H1 (cell line): Measurements from ENCODE around the gene TEK. TPM values are rescaled to one million over a fixed set of nuclear protein-coding genes. Genes with fewer than 3 reads are reported as not detected.

Source experiments
- CTCF ChIA-PET: fragments of 300-600 bp; sonication (Branson Sonifier 250); formaldehyde crosslinking; loops from one replicate; lab custom pipeline; 2021; ENCODE audit not compliant: partially characterized antibody; lab: Charles Lee
- POLR2A ChIA-PET: fragments of 300-600 bp; sonication (Branson Sonifier 250); formaldehyde crosslinking; loops from one replicate; lab custom pipeline; 2021; ENCODE audit warnings: inconsistent platforms; ENCODE audit not compliant: partially characterized antibody; lab: Charles Lee
- DNase-seq, 2 experiments: peaks; one replicate each; pipeline versions ENCODE4 v3.0.0 to v3.0.0-alpha.2; 2010 to 2022; ENCODE audit warnings: low spot score in 2 of 2, low read depth in 1 of 2, mixed read lengths in 1 of 2
- FAIRE-seq: peaks from 2 replicates; lab custom pipeline; 2011; peaks lifted over from hg19 to GRCh38; lab: Jason Lieb, UNC
- H2AFZ ChIP-seq: 2 replicates; pipeline ENCODE4 v1.8.1; 2012; ENCODE audit warnings: low read length, inconsistent platforms
- H2AK5ac ChIP-seq: 2 replicates; pipeline ENCODE4 v1.6.1; 2013; ENCODE audit warnings: low read depth, low read length
- H2BK120ac ChIP-seq: replicated peaks from 2 replicates; pipeline ENCODE3; 2013; ENCODE audit warnings: low read depth, low read length, inconsistent platforms
- H2BK12ac ChIP-seq: 2 replicates; pipeline ENCODE4 v1.6.1; 2013; ENCODE audit warnings: low read depth, low read length
- H2BK15ac ChIP-seq: 2 replicates; pipeline ENCODE4 v1.6.1; 2013; ENCODE audit warnings: low read length
- H2BK20ac ChIP-seq: 2 replicates; pipeline ENCODE4 v1.6.1; 2013; ENCODE audit warnings: low read length
- H2BK5ac ChIP-seq: 2 replicates; pipeline ENCODE4 v1.6.1; 2013; ENCODE audit warnings: low read depth, low read length
- H3K14ac ChIP-seq: 2 replicates; pipeline ENCODE4 v1.6.1; 2013; ENCODE audit warnings: inconsistent platforms; ENCODE audit not compliant: insufficient read length
- H3K18ac ChIP-seq: 2 replicates; pipeline ENCODE4 v1.6.1; 2013; ENCODE audit warnings: low read length; ENCODE audit errors: extremely low read depth
- H3K23ac ChIP-seq: 2 replicates; pipeline ENCODE4 v1.6.1; 2013; ENCODE audit warnings: inconsistent platforms; ENCODE audit not compliant: insufficient read length
- H3K23me2 ChIP-seq: 2 replicates; pipeline ENCODE4 v1.6.1; 2013; ENCODE audit warnings: low read depth, low read length
- H3K27ac ChIP-seq: 2 replicates; pipeline ENCODE4 v1.6.1; 2011; ENCODE audit warnings: low read depth, low read length, inconsistent platforms
- H3K27me3 ChIP-seq, 4 experiments: replicated peaks in 1 of 4; 1 replicate in 1 of 4; 2 replicates in 3 of 4; pipeline versions ENCODE4 v1.6.1 to v1.8.1; 2011 to 2013; ENCODE audit warnings: low read length in 3 of 4, mild to moderate bottlenecking in 3 of 4, inconsistent platforms in 2 of 4, mixed read lengths in 2 of 4, moderate library complexity in 1 of 4; ENCODE audit not compliant: control insufficient read depth in 3 of 4, insufficient read depth in 3 of 4; ENCODE audit errors: extremely low read depth in 1 of 4
- H3K36me3 ChIP-seq, 4 experiments: 2 replicates each; pipeline versions ENCODE4 v1.6.1 to v1.8.1; 2011 to 2013; ENCODE audit warnings: mild to moderate bottlenecking in 4 of 4, low read length in 3 of 4, moderate library complexity in 2 of 4, control low read depth in 1 of 4, inconsistent platforms in 1 of 4; ENCODE audit not compliant: insufficient read depth in 4 of 4, control insufficient read depth in 2 of 4
- H3K4ac ChIP-seq: replicated peaks from 2 replicates; pipeline ENCODE3; 2013; ENCODE audit warnings: low read length, low read depth, mixed read lengths, inconsistent platforms; ENCODE audit not compliant: insufficient read length
- H3K4me1 ChIP-seq, 4 experiments: replicated peaks in 1 of 4; 1 replicate in 1 of 4; 2 replicates in 3 of 4; pipeline versions ENCODE4 v1.6.1 to v1.8.1; 2011 to 2013; ENCODE audit warnings: low read length in 3 of 4, inconsistent platforms in 2 of 4, mixed read lengths in 1 of 4; ENCODE audit not compliant: insufficient read depth in 4 of 4, control insufficient read depth in 3 of 4
- H3K4me2 ChIP-seq, 2 experiments: 2 replicates each; pipeline versions ENCODE4 v1.6.1 to v1.8.1; 2011 to 2013; ENCODE audit warnings: low read depth in 2 of 2, low read length in 2 of 2, control low read depth in 1 of 2, inconsistent platforms in 1 of 2, mild to moderate bottlenecking in 1 of 2; ENCODE audit not compliant: insufficient read depth in 1 of 2
- H3K4me3 ChIP-seq, 4 experiments: fragments of 200-600, 300-600 bp in 1 of 4; sonication (generic), shearing (Covaris generic), sonication (Bioruptor Twin) in 1 of 4; 2 replicates each; pipeline versions ENCODE4 v1.5.1 to v1.8.1; 2011 to 2016; ENCODE audit warnings: low read length in 4 of 4, low read depth in 3 of 4, control low read depth in 2 of 4, inconsistent platforms in 2 of 4, mild to moderate bottlenecking in 2 of 4, mixed read lengths in 1 of 4, moderate library complexity in 1 of 4; ENCODE audit not compliant: insufficient read depth in 2 of 4; ENCODE audit errors: extremely low read depth in 1 of 4
- H3K56ac ChIP-seq: replicated peaks from 2 replicates; pipeline ENCODE3; 2013; ENCODE audit warnings: low read depth, mild to moderate bottlenecking, mixed read lengths, low read length, inconsistent platforms; ENCODE audit not compliant: insufficient read length
- H3K79me1 ChIP-seq: 2 replicates; pipeline ENCODE4 v1.6.1; 2013; ENCODE audit warnings: low read depth, low read length, control low read depth
- H3K79me2 ChIP-seq, 2 experiments: 2 replicates each; pipeline versions ENCODE4 v1.6.1 to v1.8.1; 2012 to 2013; ENCODE audit warnings: low read length in 2 of 2, mild to moderate bottlenecking in 2 of 2, inconsistent platforms in 1 of 2; ENCODE audit not compliant: insufficient read depth in 2 of 2, control insufficient read depth in 1 of 2
- H3K9ac ChIP-seq, 4 experiments: replicated peaks in 1 of 4; 1 replicate in 1 of 4; 2 replicates in 3 of 4; pipeline versions ENCODE4 v1.6.1 to v1.8.1; 2011 to 2013; ENCODE audit warnings: low read depth in 3 of 4, low read length in 3 of 4, control low read depth in 2 of 4, mild to moderate bottlenecking in 2 of 4, moderate library complexity in 2 of 4, inconsistent platforms in 1 of 4; ENCODE audit errors: extremely low read depth in 1 of 4
- H3K9me3 ChIP-seq, 2 experiments: 2 replicates each; pipeline versions ENCODE4 v1.6.1 to v1.8.1; 2012 to 2013; ENCODE audit warnings: mild to moderate bottlenecking in 2 of 2, moderate library complexity in 2 of 2, control low read depth in 1 of 2, inconsistent platforms in 1 of 2, low read depth in 1 of 2, low read length in 1 of 2, mixed read lengths in 1 of 2; ENCODE audit not compliant: insufficient read depth in 2 of 2
- H4K20me1 ChIP-seq, 2 experiments: replicated peaks in 1 of 2; 2 replicates each; pipeline versions ENCODE3 to v1.8.1; 2011 to 2013; ENCODE audit warnings: inconsistent platforms in 2 of 2, low read length in 2 of 2, mild to moderate bottlenecking in 1 of 2; ENCODE audit not compliant: insufficient read depth in 2 of 2, control insufficient read depth in 1 of 2
- H4K5ac ChIP-seq: 2 replicates; pipeline ENCODE4 v1.6.1; 2013; ENCODE audit warnings: low read length, low read depth, mixed read lengths, inconsistent platforms; ENCODE audit not compliant: insufficient read length
- H4K8ac ChIP-seq: 2 replicates; pipeline ENCODE4 v1.8.0; 2013; ENCODE audit warnings: mild to moderate bottlenecking, moderate library complexity, low read length, inconsistent platforms; ENCODE audit not compliant: insufficient read depth; ENCODE audit errors: extremely low read depth
- H4K91ac ChIP-seq: replicated peaks from 2 replicates; pipeline ENCODE3; 2013; ENCODE audit warnings: low read length, mixed read lengths, inconsistent platforms; ENCODE audit not compliant: insufficient read length
- ATF2 ChIP-seq: IDR thresholded peaks from 2 replicates; pipeline ENCODE4 v1.6.1; 2012; ENCODE audit warnings: low read length, inconsistent platforms
- WGBS, 2 experiments: shearing (Covaris generic) in 1 of 2; methylation state at CpG; one replicate each; pipeline versions ENCODE4 v1.1.6 to v1.1.7; 2013 to 2015; ENCODE audit warnings: low lambda C conversion rate in 2 of 2, mixed read lengths in 2 of 2, inconsistent platforms in 1 of 2, low coverage in 1 of 2, missing lambda C conversion rate in 1 of 2; ENCODE audit not compliant: insufficient replicate concordance in 2 of 2, insufficient coverage in 1 of 2, insufficient read length in 1 of 2; ENCODE audit errors: extremely low coverage in 1 of 2, missing lambda C conversion rate in 1 of 2; 5-methylcytosine and 5-hydroxymethylcytosine counted together
- polyA plus RNA-seq, 7 experiments: library from polyadenylated mRNA; depleted of rRNA in 3 of 7; stranded (reverse) in 5 of 7; unstranded in 2 of 7; fragments of >200 nt in 5 of 7; fragments of 200-250 nt in 2 of 7; gene quantifications; 1 replicate in 5 of 7; 2 replicates in 1 of 7; 4 replicates in 1 of 7; pipeline versions ENCODE4 v1.2.1 to v1.2.3, GENCODE V29; 2011 to 2013; ENCODE audit warnings: missing spikeins in 2 of 7, mixed read lengths in 2 of 7
- total RNA-seq: library from RNA; stranded (reverse); fragmentation: NEBNext Ultra II Directional; extraction: Animal tissue kit (Norgen Biotek cat#: 25700); gene quantifications from 2 replicates; pipeline ENCODE4 v1.2.1, GENCODE V29; 2021

The TEK gene
- total and polyA plus RNA-seq, 2 of the 8 experiments (the other 6 are each of a cell fraction or from before 2014, with no cell fraction given) = 11.0 to 35.8 TPM

- Histone ChIP-seq H3K23me2 (no peaks in the 10 kb centered on the region), H3K4me1 (no peaks in the 10 kb centered on the region), H4K5ac (no peak overlapping the region), H2BK5ac (no peak overlapping the region), H4K91ac (no peak overlapping the region), H3K23ac (no peak overlapping the region), H2AFZ (no peak overlapping the region), H3K27ac (no peak overlapping the region), H2BK20ac (no peak overlapping the region), H3K27me3 (no peaks in the 10 kb centered on the region), H3K14ac (no peak overlapping the region), H3K18ac (no peak overlapping the region), H3K4ac (no peak overlapping the region), H2BK120ac (no peak overlapping the region), H2AK5ac (no peak overlapping the region)
- no peak for FAIRE-seq
- POLR2A ChIA-PET = no interaction called here
- no peak for TF ChIP-seq ATF2
- TF ChIP-seq, all 59 proteins: peak for 0
- 88% methylated on average over 3 of the region's 3 CpGs; no CpG with 5 or more reads in 1 of the 2 experiments for WGBS, 2 experiments
- H4K8ac ChIP-seq = no peak overlapping the region
- H2BK15ac ChIP-seq = no peak overlapping the region
- no peaks in the 10 kb centered on the region for H3K9me3 ChIP-seq
- H2BK12ac ChIP-seq = no peak overlapping the region
- CTCF ChIA-PET = interaction anchor here (0.7 to 5.9 kb wide), 2 partner anchors 9 to 23 kb away, joined by 3 to 33 read pairs; no protein-coding TSS in a partner anchor
- no peak overlapping the region for H3K56ac ChIP-seq
- no peaks in the 10 kb centered on the region for H3K79me1 ChIP-seq
- H3K4me2 ChIP-seq = no peak overlapping the region
- H3K9ac ChIP-seq = no peak overlapping the region
- H4K20me1 ChIP-seq = no peaks in the 10 kb centered on the region
- no peak for DNase-seq
- H3K4me3 ChIP-seq = no peak overlapping the region
- H3K36me3 ChIP-seq = peaks cover 0 to 10% (median 0%) of the 10 kb centered on the region in 4 experiments; a peak in 2 of 8 replicates
- H3K79me2 ChIP-seq = no peaks in the 10 kb centered on the region
Measured at GRCh38 chr9:27168951-27169350, 59.9 kb downstream of the TEK start.
